Esophagus muscularis mucosa (tissue), 4 donors: ENCODE measurements around the gene RAB11FIP3. TPM values are rescaled to one million over a fixed set of nuclear protein-coding genes. Genes with fewer than 3 reads are reported as not detected.

Source experiments
- DNase-seq: peaks from one replicate; pipeline ENCODE4 v3.0.0-alpha.2; 2017; ENCODE audit errors: extremely low spot score
- H3K27ac ChIP-seq, 4 donors: fragments of 200-600 bp; sonication (generic); replicated peaks in 1 of 4; 1 replicate in 3 of 4; 2 replicates in 1 of 4; pipeline ENCODE4 v1.5.1; 2016 to 2019; ENCODE audit warnings: mild to moderate bottlenecking in 1 of 4
- H3K27me3 ChIP-seq, 4 donors: fragments of 200-600 bp; sonication (generic); one replicate each; pipeline versions ENCODE4 v1.5.1 to v1.6.0; 2016 to 2019
- H3K36me3 ChIP-seq, 4 donors: fragments of 200-600 bp; sonication (generic); one replicate each; pipeline ENCODE4 v1.5.1; 2016 to 2019
- H3K4me1 ChIP-seq, 4 donors: fragments of 200-600 bp; sonication (generic); one replicate each; pipeline ENCODE4 v1.5.1; 2016 to 2019
- H3K4me3 ChIP-seq, 4 donors: fragments of 200-600 bp; sonication (generic); 1 replicate in 2 of 4; 2 replicates in 2 of 4; pipeline ENCODE4 v1.5.1; 2016 to 2019; ENCODE audit warnings: mild to moderate bottlenecking in 4 of 4, moderate library complexity in 1 of 4
- H3K9me3 ChIP-seq, 4 donors: fragments of 200-600 bp; sonication (generic); 1 replicate in 3 of 4; 2 replicates in 1 of 4; pipeline ENCODE4 v1.5.1; 2016 to 2019
- CTCF ChIP-seq, 3 experiments: fragments of 200-600 bp in 2 of 3; fragments of 450-650 bp in 1 of 3; sonication (generic) in 2 of 3; IDR thresholded peaks; one replicate each; pipeline ENCODE4 v1.5.1; 2017 to 2019; ENCODE audit warnings: antibody characterized with exemption in 3 of 3, mild to moderate bottlenecking in 2 of 3, moderate library complexity in 1 of 3
- EP300 ChIP-seq: sonication (generic); formaldehyde crosslinking; IDR thresholded peaks from one replicate; pipeline ENCODE4 v1.6.1; 2017; ENCODE audit warnings: antibody characterized with exemption
- POLR2A ChIP-seq: fragments of 450-650 bp; IDR thresholded peaks from one replicate; pipeline ENCODE4 v1.6.1; 2017; ENCODE audit warnings: antibody characterized with exemption, moderate library complexity, mild to moderate bottlenecking, low read depth
- POLR2AphosphoS5 ChIP-seq, 2 donors: sonication (generic); formaldehyde crosslinking; IDR thresholded peaks; one replicate each; pipeline ENCODE4 v1.6.1; 2017; ENCODE audit warnings: antibody characterized with exemption in 2 of 2
- WGBS: methylation state at CpG from one replicate; pipeline ENCODE4 v1.1.5; 2018; 5-methylcytosine and 5-hydroxymethylcytosine counted together
- intact Hi-C: fragments of 100-400 bp; cut with DNase I; formaldehyde crosslinking; loops from one replicate; pipeline ENCODE4 v1.15.1; 2023
- total RNA-seq, 4 donors: library from RNA; depleted of rRNA; stranded (reverse); fragments of >200 nt; gene quantifications; one replicate each; pipeline versions ENCODE4 v1.1.0 to v1.2.1, GENCODE V29; 2016

The RAB11FIP3 gene
- total RNA-seq, 4 donors from 2014 or later: 50.3 to 77.9 (median 58.8) TPM

GRCh38 chr16:536746-537145 lies 111.3 kb downstream of the RAB11FIP3 start:
- DNase-seq: no peak
- H3K4me1 ChIP-seq: peaks cover 0 to 28% (median 17%) of the 10 kb centered on the region in 4 donors
- no peak overlapping the region for H3K27ac ChIP-seq
- H3K27me3 ChIP-seq: no peaks in the 10 kb centered on the region
- intact Hi-C loops: no loop called here
- no peaks in the 10 kb centered on the region for H3K9me3 ChIP-seq
- peaks cover 0 to 75% (median 51%) of the 10 kb centered on the region in 4 donors for H3K36me3 ChIP-seq
- TF ChIP-seq POLR2A: no peak
- no peak for TF ChIP-seq EP300
- TF ChIP-seq POLR2AphosphoS5 (IDR thresholded peaks at IDR 0.05): no peak
- TF ChIP-seq CTCF (IDR thresholded peaks at IDR 0.05): no peak
- 97% methylated on average over 7 of the region's 17 CpGs for WGBS
- H3K4me3 ChIP-seq: no peak overlapping the region

- H3K9me3 ChIP-seq: no peaks in the 10 kb centered on the region
- no peak overlapping the region for H3K27ac ChIP-seq
- WGBS: 94% methylated on average over 28 of the region's 60 CpGs
- H3K27me3 ChIP-seq: no peaks in the 10 kb centered on the region
- peaks cover 0 to 28% (median 15%) of the 10 kb centered on the region in 4 donors for H3K4me1 ChIP-seq
- DNase-seq: no peak
- intact Hi-C loops: no loop called here
- TF ChIP-seq POLR2AphosphoS5 (IDR thresholded peaks at IDR 0.05): no peak
- TF ChIP-seq CTCF (IDR thresholded peaks at IDR 0.05): no peak
- TF ChIP-seq EP300: no peak
- no peak for TF ChIP-seq POLR2A
- peaks cover 0 to 80% (median 54%) of the 10 kb centered on the region in 4 donors for H3K36me3 ChIP-seq
- H3K4me3 ChIP-seq: no peak overlapping the region
Measured at GRCh38 chr16:537415-538335, 112.2 kb downstream of the RAB11FIP3 start.

- peaks cover 0 to 75% (median 55%) of the 10 kb centered on the region in 4 donors for H3K36me3 ChIP-seq
- WGBS: 89% methylated on average over 23 of the region's 34 CpGs
- H3K27ac ChIP-seq: no peak overlapping the region
- H3K4me3 ChIP-seq: no peak overlapping the region
- no peaks in the 10 kb centered on the region for H3K9me3 ChIP-seq
- TF ChIP-seq POLR2A: no peak
- TF ChIP-seq CTCF (IDR thresholded peaks at IDR 0.05): no peak
- no peaks in the 10 kb centered on the region for H3K27me3 ChIP-seq
- H3K4me1 ChIP-seq: peaks cover 0 to 8% (median 3%) of the 10 kb centered on the region in 4 donors
- intact Hi-C loops: no loop called here
- no peak for DNase-seq
Measured at GRCh38 chr16:539901-540530, 114.6 kb downstream of the RAB11FIP3 start.

- no peak for DNase-seq
- Histone ChIP-seq H3K27ac (no peak overlapping the region), H3K4me3 (no peak overlapping the region), H3K36me3 (peaks cover 0 to 73% (median 56%) of the 10 kb centered on the region in 4 donors), H3K4me1 (no peaks in the 10 kb centered on the region), H3K27me3 (no peaks in the 10 kb centered on the region), H3K9me3 (no peaks in the 10 kb centered on the region)
- intact Hi-C loops: no loop called here
- TF ChIP-seq POLR2A (no peak), CTCF (IDR thresholded peaks at IDR 0.05) (no peak), EP300 (no peak), POLR2AphosphoS5 (IDR thresholded peaks at IDR 0.05) (no peak)
- WGBS: 93% methylated on average over 22 of the region's 29 CpGs
Measured at GRCh38 chr16:540645-541340, 115.3 kb downstream of the RAB11FIP3 start.
